Ovary (tissue), 3 donors: ENCODE results near the gene MS4A2.

Experiments
- CTCF ChIP-seq, 3 donors: fragments of 450-650 bp in 2 of 3; fragments of 200-600 bp in 1 of 3; IDR thresholded peaks; one replicate each; pipeline versions ENCODE4 v1.5.1 to v1.8.0; 2016 to 2022; ENCODE audit warnings: antibody characterized with exemption in 3 of 3, mild to moderate bottlenecking in 1 of 3
- POLR2A ChIP-seq: fragments of 450-650 bp; IDR thresholded peaks from one replicate; pipeline ENCODE4 v1.6.1; 2017; ENCODE audit warnings: antibody characterized with exemption, mild to moderate bottlenecking, moderate library complexity
- donor health status: DM: no; HTN: no; CAD: no.

- TF ChIP-seq CTCF (IDR thresholded peaks at IDR 0.05) (no peak), POLR2A (no peak)
These were observed 9.7 kb upstream of the MS4A2 start for GRCh38 chr11:60078745-60079144.
